Skeletal muscle tissue (tissue), 4 donors: Measurements from ENCODE around the gene CDK5RAP2. TPM values are rescaled to one million over a fixed set of nuclear protein-coding genes. Genes with fewer than 3 reads are reported as not detected.
"Not testable (repeated sequence)": the region's sequence is repeated elsewhere in the genome, so short reads cannot be mapped to it uniquely, and the experiment has no call there.

ENCODE experiments used
- H3K27ac ChIP-seq: one replicate; pipeline ENCODE4 v1.7.0; 2013; ENCODE audit warnings: mild to moderate bottlenecking, low read depth, low read length, inconsistent platforms
- H3K27me3 ChIP-seq, 3 donors: one replicate each; pipeline ENCODE4 v1.7.0; 2013; ENCODE audit warnings: low read length in 3 of 3; ENCODE audit not compliant: control insufficient read depth in 3 of 3, insufficient read depth in 3 of 3
- H3K36me3 ChIP-seq, 3 donors: one replicate each; pipeline ENCODE4 v1.7.0; 2013; ENCODE audit warnings: low read length in 3 of 3; ENCODE audit not compliant: control insufficient read depth in 3 of 3, insufficient read depth in 3 of 3
- H3K4me1 ChIP-seq, 3 donors: one replicate each; pipeline ENCODE4 v1.7.0; 2013; ENCODE audit warnings: low read length in 3 of 3, mild to moderate bottlenecking in 3 of 3; ENCODE audit not compliant: control insufficient read depth in 3 of 3, insufficient read depth in 3 of 3
- H3K4me3 ChIP-seq, 3 donors: one replicate each; pipeline ENCODE4 v1.7.0; 2013; ENCODE audit warnings: low read length in 3 of 3
- H3K9ac ChIP-seq, 3 donors: one replicate each; pipeline ENCODE4 v1.7.0; 2013; ENCODE audit warnings: low read length in 3 of 3, mild to moderate bottlenecking in 3 of 3, moderate library complexity in 2 of 3, low read depth in 1 of 3
- H3K9me3 ChIP-seq, 3 donors: one replicate each; pipeline ENCODE4 v1.7.0; 2013; ENCODE audit warnings: low read length in 3 of 3; ENCODE audit not compliant: control insufficient read depth in 3 of 3
- total RNA-seq: library from RNA; depleted of rRNA; stranded (reverse); fragments of >200 nt; gene quantifications from one replicate; pipeline ENCODE4 v1.2.3, GENCODE V29; 2014
- donor health status: Osteomylitis.

Gene CDK5RAP2
- total RNA-seq, 1 donor from 2014 or later = 38.1 TPM

- Histone ChIP-seq H3K27ac (no peak overlapping the region), H3K4me3 (no peak overlapping the region), H3K27me3 (no peaks in the 10 kb centered on the region), H3K36me3 (peaks cover 0 to 15% (median 7%) of the 10 kb centered on the region in 3 donors), H3K9me3 (no peaks in the 10 kb centered on the region), H3K4me1 (no peaks in the 10 kb centered on the region), H3K9ac (no peak overlapping the region)
These were observed 74.8 kb downstream of the CDK5RAP2 start for GRCh38 chr9:120505186-120505585.

- Histone ChIP-seq H3K27ac (no peak overlapping the region), H3K4me1 (no peaks in the 10 kb centered on the region), H3K27me3 (no peaks in the 10 kb centered on the region), H3K36me3 (peaks cover 0 to 10% (median 5%) of the 10 kb centered on the region in 3 donors), H3K9ac (no peak overlapping the region), H3K4me3 (no peak overlapping the region), H3K9me3 (no peaks in the 10 kb centered on the region)
These were observed 79.2 kb downstream of the CDK5RAP2 start for GRCh38 chr9:120500733-120501132.

- not testable (repeated sequence) for H3K4me3 ChIP-seq, H3K9ac ChIP-seq
These were observed 82.1 kb downstream of the CDK5RAP2 start for GRCh38 chr9:120497865-120498264.

GRCh38 chr9:120496438-120496837 lies 83.5 kb downstream of the CDK5RAP2 start:
- H3K9me3 ChIP-seq, H3K36me3 ChIP-seq, H3K27me3 ChIP-seq, H3K27ac ChIP-seq, H3K4me3 ChIP-seq, H3K4me1 ChIP-seq, H3K9ac ChIP-seq: not testable (repeated sequence)

More at GRCh38 chr9:120497865-120498264, 82.1 kb downstream of the CDK5RAP2 start:
- not testable (repeated sequence) for H3K9me3 ChIP-seq, H3K27ac ChIP-seq, H3K4me1 ChIP-seq, H3K27me3 ChIP-seq
- peaks cover 0 to 10% (median 5%) of the 10 kb centered on the region in 3 donors for H3K36me3 ChIP-seq

GRCh38 chr9:120490888-120491595 lies 88.9 kb downstream of the CDK5RAP2 start:
- no peaks in the 10 kb centered on the region for H3K4me1 ChIP-seq
- peaks cover 8 to 27% (median 20%) of the 10 kb centered on the region in 3 donors for H3K36me3 ChIP-seq
- H3K4me3 ChIP-seq = no peak overlapping the region
- no peaks in the 10 kb centered on the region for H3K27me3 ChIP-seq
- H3K9ac ChIP-seq = no peak overlapping the region
- H3K27ac ChIP-seq = no peak overlapping the region
- H3K9me3 ChIP-seq = no peaks in the 10 kb centered on the region

GRCh38 chr9:120486835-120487234 lies 93.1 kb downstream of the CDK5RAP2 start:
- Histone ChIP-seq H3K27ac (no peak overlapping the region), H3K9ac (no peak overlapping the region), H3K4me3 (no peak overlapping the region), H3K9me3 (no peaks in the 10 kb centered on the region), H3K36me3 (peaks cover 9 to 30% (median 20%) of the 10 kb centered on the region in 3 donors), H3K27me3 (no peaks in the 10 kb centered on the region), H3K4me1 (peaks cover 0 to 15% (median 9%) of the 10 kb centered on the region in 3 donors)

GRCh38 chr9:120486347-120486746 lies 93.6 kb downstream of the CDK5RAP2 start:
- Histone ChIP-seq H3K4me1 (peaks cover 0 to 15% (median 9%) of the 10 kb centered on the region in 3 donors), H3K4me3 (no peak overlapping the region), H3K9ac (no peak overlapping the region), H3K27ac (no peak overlapping the region), H3K27me3 (no peaks in the 10 kb centered on the region), H3K36me3 (peaks cover 9 to 30% (median 20%) of the 10 kb centered on the region in 3 donors), H3K9me3 (no peaks in the 10 kb centered on the region)

GRCh38 chr9:120485788-120486187 lies 94.2 kb downstream of the CDK5RAP2 start:
- H3K4me1 ChIP-seq = peaks cover 3 to 19% (median 12%) of the 10 kb centered on the region in 3 donors
- no peak overlapping the region for H3K4me3 ChIP-seq
- H3K36me3 ChIP-seq = peaks cover 8 to 30% (median 17%) of the 10 kb centered on the region in 3 donors
- no peaks in the 10 kb centered on the region for H3K9me3 ChIP-seq
- H3K9ac ChIP-seq = no peak overlapping the region
- H3K27me3 ChIP-seq = no peaks in the 10 kb centered on the region
- no peak overlapping the region for H3K27ac ChIP-seq

GRCh38 chr9:120484162-120484561 lies 95.8 kb downstream of the CDK5RAP2 start:
- no peaks in the 10 kb centered on the region for H3K27me3 ChIP-seq
- H3K9me3 ChIP-seq = no peaks in the 10 kb centered on the region
- no peak overlapping the region for H3K9ac ChIP-seq
- peaks cover 6 to 23% (median 16%) of the 10 kb centered on the region in 3 donors for H3K4me1 ChIP-seq
- peaks cover 7 to 20% (median 17%) of the 10 kb centered on the region in 3 donors for H3K36me3 ChIP-seq
- H3K27ac ChIP-seq = no peak overlapping the region
- no peak overlapping the region for H3K4me3 ChIP-seq

- Histone ChIP-seq H3K36me3 (peaks cover 7 to 14% (median 9%) of the 10 kb centered on the region in 3 donors), H3K4me3 (no peak overlapping the region), H3K4me1 (peaks cover 11 to 32% (median 19%) of the 10 kb centered on the region in 3 donors), H3K27me3 (no peaks in the 10 kb centered on the region), H3K27ac (peak overlapping the region; percentile 20), H3K9ac (peak overlapping the region in 1 of 3 donors; percentile 17), H3K9me3 (no peaks in the 10 kb centered on the region)
These were observed 97.4 kb downstream of the CDK5RAP2 start for GRCh38 chr9:120482424-120483186.
